GM21390 (cell line): ENCODE results near the gene TAX1BP1.
"Not testable (repeated sequence)": the region's sequence is repeated elsewhere in the genome, so short reads cannot be mapped to it uniquely, and the experiment has no call there.

ENCODE experiments used
- ATAC-seq: cut with Tn5 transposase; IDR thresholded peaks from one replicate; pipeline ENCODE4 v1.9.1; 2021; ENCODE audit not compliant: unreplicated experiment

The TAX1BP1 gene

DNA sequence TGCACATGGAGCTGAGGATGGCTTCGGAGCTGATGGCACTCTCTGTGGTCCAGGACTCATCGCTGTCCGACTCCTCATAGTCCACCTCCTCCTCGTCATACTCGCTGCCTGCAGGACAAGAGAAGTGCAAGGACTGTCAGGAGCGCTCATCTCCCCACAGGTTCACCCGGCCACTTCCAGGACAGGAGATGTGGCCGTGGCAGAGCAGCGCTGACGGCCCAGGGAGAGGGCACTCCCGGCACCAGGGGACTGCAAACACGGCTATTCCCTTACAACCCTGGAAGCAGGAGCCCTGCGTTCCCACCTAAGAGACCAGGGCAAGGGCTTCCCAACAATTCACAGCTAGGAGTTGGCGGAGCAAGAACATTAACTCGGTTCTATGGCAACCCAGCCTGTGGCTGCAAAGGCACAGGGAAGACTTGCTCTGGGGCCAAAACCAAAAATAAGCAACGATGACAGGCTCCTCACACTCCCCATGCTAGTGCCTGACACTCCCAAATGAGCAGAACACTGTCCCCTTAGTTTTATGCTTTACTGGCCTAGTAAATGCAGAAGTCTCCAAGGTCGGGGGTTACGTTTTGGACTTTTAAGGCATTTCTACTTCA lies 100.9 kb downstream of the TAX1BP1 start:
- ATAC-seq: no peak

DNA sequence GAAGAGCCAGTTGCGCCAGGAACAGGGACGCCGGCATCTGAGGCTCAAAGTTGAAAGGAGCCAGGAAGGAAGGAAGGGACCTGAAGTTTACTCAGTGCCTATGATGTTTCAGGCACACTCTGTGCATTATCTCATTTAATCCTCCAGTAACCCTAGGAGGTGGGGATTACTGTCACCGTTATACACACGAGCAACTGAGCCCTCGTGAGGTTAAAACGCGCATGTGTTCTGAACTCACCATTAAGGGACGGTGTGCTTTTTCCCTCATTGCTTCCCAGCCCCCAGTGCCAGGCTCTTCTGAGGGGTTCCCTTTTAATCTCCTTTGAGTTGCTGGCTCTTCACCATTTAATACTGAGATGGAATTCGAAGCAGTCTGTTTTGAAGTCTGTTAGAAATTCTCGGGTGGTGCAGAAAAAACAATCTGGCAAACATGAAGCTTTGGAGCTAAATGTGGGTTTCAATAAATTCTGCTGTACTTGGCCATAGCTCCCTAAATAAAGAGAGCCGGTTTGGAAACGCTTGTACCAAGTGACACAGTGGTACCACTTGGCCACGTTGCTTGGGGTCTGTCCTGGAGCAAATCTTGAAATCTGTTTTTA lies 102.2 kb downstream of the TAX1BP1 start:
- ATAC-seq: no peak

DNA sequence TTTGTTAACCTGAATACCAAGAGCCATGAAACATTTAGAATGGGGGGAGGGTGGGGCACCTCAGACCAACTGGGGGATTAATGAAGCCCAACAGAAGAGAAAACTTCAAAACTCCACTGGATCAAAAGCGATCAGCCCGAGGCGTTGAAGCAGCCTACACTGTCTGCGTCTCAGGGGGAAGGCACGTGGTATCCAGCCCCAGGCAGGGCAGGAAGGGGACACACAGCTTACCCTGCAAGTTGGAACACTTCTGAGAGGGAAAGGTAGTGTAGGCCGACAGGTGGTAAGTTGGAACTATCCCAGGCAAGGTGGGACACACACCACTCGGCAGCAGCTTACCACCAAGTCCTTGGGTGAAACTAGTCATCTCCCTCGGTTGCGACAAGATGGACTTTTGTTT lies 102.9 kb downstream of the TAX1BP1 start:
- no peak for ATAC-seq

DNA sequence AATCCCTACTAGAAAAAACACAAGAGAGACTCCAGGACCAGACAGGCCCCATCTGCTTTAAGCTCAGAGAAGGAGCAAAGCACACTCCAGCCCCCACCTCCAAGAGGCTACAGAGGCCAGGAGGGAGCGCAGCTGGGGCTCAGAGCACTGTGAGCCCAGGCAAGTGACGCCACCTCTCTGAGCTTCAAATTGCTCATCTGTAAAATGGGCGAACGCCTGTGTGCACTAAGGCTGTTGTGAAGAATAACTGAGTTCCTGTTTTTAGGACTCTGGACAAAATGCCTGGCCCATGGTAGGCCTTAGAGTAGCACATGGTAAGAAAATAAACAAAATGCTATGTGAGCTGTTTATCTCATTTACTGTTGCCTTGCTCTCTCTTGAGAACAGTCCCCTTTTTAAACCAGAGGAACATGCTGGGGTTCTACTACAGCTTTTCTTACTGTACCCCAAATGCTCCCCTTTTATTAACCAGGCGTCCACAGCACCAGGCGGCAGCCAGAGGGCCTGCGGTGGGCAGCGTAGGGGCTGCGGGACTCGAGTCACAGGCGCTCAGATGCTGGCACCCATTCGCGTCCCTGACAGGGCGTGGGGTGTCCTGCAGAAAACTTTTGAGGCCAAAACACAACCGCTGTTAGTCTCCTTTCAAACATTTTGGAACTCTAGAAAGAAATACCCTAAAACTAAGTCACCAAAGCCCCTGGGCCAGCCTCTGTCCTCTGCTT lies 103.8 kb downstream of the TAX1BP1 start:
- no peak for ATAC-seq

DNA sequence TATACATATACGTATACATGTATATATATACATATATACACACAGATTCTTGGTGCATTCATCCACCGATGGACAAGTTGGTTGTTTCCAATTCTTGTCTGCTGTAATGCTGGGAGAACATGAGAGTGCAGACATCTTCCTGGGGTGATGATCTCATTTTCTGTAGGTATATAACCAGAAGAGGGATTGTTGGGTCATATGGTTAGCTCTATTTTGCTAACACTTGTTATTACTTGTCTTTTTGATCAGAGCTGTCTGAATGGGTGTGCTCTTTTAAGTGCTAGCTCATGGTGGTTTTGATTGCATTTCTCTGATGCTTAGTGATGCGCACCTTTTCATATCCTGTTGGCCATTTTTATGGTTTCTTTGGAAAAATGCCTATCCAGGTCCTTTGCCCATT lies 106.4 kb downstream of the TAX1BP1 start:
- ATAC-seq: no peak

DNA sequence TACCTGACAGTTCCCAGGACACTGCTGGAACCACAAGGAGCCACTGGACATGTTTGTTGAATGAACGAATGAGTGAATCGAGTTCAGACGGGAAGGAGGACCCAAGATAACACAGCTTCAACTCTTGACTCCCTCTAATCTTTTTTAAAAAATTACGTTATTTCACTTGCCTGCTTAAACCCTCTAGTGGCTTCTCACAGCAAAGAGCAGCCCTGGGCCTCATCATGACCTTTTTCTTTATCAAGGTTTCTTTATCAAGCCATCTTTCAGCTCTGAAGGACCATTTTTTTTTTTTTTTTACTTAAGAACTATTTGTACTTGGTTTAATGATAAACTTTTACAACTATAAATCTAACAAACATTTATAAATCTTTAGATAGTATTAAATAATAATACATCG lies 110.6 kb downstream of the TAX1BP1 start:
- no peak for ATAC-seq

DNA sequence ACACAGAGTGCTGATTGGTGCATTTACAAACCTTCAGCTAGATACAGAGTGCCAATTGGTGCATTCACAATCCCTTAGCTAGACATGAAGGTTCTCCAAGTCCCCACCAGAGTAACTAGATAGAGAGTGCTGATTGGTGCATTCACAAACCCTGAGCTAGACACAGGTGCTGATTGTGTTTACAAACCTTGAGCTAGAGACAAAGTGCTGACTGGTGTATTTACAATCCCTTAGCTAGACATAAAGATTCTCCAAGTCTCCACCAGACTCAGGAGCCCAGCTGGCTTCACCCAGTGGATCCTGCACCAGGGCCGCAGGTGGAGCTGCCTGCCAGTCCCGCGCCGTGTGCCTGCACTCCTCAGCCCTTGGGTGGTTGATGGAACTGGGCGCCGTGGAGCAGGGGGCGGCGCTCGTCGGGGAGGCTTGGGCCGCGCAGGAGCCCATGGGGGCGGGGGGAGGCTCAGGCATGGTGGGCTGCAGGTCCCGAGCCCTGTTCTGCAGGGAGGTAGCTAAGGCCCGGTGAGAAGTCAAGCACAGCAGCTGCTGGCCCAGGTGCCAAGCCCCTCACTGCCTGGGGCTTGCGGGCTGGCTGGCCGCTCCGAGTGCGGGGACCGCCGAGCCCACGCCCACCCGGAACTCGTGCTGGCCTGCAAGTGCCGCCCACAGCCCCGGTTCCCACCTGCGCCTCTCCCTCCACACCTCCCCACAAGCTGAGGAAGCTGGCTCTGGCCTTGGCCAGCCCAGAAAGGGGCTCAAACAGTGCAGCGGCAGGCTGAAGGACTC lies 116.9 kb downstream of the TAX1BP1 start:
- ATAC-seq: not testable (repeated sequence)

DNA sequence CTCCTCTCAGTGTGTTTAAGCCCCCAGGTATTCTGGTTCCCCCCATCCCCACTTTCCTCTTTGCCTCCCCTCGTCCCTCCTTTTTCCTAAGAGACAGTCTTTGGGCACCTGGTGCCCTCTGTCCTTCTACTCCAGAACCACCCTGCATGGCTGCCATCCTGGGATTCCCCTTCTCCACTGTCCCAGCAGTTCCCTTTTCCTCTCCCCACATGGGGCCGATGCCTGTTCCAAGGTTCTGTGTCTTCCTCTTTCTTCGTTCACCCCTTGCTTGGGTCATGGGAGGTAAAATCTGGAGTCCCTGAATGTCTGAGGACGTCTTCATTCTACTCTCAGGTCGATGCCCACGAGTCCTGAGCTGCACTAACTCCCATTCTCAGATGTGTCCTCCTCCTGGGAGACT lies 120.8 kb downstream of the TAX1BP1 start:
- ATAC-seq: no peak

DNA sequence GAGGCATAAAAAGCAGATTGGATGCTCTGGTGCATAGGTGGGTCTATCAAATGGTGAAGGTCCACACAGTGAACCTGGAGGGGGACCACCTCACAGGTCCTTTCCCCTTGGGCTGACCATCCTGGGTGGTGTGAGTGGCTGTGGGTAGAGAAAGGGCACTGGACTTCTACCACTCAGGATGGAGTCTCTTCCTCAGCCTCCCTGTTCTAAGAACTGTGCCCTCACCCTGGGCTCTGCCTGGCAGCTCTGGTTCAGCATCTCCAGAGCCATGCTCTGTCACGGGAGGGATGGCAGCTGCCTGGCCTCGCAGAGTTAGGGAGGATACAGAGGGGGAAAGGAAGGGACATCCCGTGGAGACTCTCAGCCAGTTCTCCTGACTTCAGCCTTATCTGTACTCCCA lies 121.8 kb downstream of the TAX1BP1 start:
- no peak for ATAC-seq

DNA sequence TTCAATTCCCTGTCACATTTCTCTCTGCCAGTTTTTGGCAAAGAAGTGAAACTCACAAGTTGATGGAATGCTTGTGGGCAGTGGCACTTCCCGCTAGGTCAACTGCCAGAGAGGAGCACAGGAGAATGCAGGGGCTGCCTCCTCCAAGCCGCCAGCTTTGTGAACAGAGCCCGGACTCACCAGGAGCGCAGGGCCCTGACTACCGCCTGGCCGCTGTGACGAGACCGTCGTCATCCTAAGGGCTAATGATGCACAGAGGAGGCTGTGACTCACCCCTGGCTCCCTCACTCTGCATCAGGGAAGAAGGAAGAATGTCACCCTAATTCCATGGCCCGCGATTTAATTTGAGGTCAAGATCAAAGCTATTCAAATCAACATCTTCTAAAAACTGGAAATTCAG lies 123.9 kb downstream of the TAX1BP1 start:
- ATAC-seq: no peak

DNA sequence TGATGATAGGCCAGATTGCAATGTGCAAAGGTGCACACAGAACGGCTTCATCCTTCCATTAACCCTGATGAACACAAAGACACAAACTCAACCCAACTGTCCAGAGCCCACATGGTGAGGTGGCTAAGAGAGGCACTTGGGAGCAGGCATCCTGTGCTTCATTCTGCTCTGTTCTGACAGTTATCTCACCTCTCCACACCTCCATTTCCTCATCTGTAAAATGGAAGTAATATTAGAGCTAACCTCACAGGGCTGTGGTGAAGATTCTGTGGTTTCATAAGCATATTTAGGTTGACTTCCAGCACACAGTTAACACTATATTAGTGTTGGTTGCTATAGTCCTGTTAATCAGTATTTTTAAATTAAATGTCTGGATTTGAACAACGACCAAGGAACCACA lies 126.3 kb downstream of the TAX1BP1 start:
- ATAC-seq: no peak

DNA sequence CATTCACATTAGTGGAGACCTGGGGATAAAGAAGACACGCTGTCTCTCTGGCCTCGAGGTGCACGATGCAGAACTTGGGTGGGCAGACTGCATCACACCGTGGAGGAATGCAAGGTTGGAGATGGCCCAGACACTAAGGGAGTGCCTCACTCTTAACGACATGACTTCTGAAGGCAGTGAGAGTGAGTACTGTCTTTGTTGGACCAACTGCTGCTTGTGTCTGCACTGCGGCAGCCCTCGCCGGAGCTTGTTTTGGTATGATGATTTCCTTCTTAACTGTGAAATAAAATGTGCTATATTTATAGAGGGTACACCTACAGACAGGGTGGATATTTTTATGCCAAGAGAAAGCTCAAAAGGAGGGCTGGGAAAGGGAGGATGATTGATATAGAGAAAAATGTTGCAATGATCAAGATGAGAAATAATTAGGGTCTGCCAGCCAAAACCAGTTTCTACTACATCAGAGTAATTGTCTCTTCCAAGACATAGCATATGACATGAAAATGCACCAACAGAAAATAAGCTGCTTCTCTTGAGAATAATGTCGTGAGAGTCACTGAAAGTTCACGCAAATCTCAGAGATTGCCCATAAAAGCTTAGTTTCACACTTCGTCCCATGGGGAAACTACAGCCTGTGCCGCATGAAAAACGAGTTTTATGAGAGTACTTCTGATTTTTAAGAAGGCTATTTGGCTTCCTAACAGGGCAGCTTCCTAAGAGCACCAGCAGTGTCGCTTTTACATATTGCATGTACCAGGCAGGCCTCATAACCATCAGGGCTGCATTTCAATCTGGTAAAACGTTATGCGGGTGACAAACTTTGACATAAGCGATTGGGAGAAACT lies 127.1 kb downstream of the TAX1BP1 start:
- ATAC-seq: no peak

DNA sequence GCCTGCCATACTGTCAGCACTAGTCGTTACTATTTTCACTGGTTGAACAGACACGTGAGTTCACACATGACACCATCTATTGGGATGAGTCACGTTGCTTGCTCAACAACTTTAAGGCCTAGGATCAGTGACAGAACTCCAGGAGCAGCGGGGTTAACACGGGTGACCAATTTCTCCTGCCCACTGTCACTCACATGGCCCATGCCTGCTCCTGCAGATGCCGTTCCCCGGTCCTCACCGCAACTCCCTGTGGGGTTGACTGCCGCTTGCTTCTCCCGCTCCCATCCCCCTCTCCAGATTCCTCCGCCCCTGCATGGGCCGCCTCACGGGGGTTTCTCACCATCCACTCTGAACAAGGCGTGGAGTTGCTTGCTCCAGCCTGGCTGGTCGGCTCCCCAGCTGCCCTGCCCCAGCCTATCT lies 128.2 kb downstream of the TAX1BP1 start:
- ATAC-seq: no peak

DNA sequence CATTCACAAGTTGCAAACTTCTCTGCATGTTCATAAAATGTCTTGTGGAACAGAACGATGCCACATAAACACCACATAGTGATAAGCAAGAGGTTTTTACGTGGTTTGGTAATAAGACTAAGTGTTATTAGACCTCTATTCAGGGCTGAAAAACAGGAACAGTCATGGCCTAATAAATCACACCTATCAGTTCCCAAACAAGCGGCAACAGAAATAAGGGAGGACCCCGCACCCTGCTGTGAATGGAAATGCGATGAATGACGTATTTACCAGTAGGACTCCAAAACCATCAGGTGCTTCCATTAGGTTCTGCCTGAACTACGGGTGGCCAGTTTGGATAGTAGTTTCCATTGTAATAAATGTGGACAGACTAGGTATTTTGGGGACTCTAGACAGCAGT lies 129.1 kb downstream of the TAX1BP1 start:
- ATAC-seq: no peak

DNA sequence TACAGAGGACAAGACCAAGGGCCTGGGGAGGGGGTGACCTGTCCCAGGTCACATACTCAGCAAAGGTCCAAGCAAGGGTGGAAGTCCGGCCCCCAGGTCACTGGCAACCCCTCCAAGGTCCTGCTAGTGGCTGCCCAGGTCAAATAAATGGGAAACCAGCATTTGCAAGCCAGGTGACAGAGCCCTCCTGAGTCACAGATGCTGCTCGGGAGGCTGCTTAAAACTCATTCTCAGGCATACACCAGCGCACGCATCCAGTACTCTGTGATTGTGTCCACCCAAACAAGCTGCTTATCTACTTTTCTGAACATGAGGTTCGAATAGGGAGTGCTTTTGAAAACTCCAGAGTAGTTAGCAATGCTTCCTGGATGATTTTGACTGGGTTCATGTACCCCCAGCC lies 130.6 kb downstream of the TAX1BP1 start:
- ATAC-seq: no peak

DNA sequence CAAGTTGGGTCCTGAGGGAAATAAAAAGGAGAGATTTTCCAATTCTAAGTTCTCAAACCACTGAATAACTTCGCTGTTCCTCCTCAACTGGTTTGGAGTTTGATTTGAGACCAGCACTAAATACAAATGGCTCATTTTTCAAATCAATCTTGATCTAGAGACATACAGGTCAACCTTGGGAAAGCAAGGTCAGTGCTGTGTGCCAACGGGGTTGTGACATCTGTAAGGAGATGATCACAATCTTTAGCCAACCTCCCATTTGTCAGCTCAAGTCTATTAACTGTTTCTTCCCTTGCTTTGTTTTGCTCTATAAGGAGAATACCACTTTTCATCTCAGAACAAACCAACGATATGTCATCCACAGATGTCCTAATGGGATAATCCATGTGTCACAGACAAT lies 131.1 kb downstream of the TAX1BP1 start:
- no peak for ATAC-seq

DNA sequence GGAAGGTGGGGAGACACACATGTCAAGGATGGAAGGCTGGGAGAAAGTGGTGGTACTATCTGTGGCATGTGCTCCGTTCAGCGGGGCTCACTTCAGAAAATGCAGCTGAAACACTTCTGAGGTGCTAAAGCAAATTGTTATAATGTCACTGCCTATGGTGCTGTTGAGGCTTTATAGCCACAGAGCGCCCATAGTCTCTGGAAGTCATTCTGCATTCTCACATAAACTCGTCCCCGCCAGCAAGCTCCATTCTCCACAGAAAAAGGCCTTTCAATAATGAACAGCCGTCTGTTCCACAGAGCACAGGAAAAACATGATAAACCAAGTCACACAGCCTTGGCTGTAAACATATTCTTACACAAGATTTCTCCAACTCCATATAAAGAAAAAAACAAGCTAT lies 131.9 kb downstream of the TAX1BP1 start:
- ATAC-seq: no peak

DNA sequence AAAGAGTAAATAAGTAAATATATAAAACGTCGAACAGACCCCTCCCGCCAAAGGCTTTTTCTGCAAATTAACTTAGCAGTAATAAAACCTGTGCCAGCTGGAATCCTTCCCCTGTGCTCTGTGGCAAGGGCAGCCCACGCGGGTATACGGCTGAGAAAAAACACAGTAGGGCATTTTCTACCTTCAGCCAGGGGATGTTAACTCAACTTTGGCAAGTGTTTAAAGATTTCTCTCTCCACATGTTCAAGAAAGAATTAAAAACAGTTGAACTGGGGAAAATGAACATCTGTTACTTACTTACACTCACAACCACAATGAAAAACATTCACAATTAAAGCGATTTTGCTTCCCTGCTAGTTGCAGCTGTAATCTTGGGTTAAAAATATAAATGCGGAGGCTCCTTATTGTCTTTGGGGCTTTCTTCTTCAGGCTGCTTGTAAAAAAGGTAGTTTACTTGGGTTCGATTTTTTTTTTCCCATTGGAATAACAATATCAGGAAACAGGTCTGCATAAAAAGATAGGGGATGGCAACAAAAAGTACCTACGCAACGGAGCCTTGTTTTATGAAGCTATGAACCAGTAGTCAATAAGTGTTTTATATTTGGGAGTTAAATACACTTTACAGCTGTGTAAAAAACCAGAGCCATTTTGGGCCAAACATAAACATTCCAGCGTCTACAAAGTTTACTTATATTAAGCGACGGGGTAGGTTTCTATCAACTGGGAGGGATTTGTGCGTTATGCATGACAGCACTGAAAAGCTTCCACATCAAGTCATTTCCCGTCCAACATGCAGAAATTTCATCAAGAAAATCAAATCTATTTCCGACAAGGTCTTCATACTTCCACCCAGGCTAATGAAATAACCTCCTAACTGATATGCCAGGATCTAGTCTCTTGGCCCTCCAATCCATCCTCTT lies 132.7 kb downstream of the TAX1BP1 start:
- no peak for ATAC-seq

DNA sequence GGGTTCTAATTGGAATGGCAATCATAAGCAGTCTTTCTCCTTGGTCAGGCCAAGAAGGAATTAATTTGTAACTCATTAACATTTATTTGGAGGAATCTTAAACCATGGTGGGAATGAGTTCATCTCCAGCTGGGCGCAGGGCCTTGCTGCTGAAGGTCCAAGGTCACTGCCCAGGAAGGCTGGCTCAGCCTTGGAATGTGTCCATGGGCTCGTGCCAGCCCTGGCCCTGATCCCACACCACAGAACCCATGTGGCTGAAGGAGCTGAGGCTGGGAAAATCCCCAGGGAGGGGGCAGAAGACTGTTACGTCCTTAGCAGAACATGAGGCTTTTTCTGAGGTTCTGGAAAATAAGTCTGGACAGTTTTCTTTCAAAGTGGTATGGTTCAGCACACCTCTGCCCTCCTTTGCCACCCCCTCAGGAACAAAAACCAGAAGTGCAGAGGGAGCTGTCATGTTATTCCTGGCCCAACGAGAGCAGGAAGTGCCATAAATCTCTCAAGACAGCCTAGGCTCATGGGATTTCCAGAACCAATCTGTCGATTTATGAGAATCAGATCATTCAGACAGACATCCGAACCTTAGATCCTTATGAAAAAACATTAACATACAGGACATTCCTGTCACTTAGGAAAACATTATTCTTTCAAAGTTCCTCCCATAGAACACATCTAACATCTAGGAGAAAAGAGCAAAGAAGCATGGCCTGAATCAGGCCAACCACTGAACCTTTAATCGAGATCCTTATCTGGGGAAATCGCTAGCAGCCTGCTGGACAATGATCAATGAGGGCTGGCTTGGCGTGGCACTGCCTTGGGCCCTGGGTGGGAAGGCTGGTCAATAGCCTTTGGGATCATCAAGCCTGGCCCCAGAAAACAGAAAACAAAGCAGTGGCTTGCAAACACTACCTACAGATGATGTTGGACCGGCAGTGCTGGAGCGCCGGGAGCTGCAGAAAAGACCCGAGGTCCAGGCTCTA lies 134.3 kb downstream of the TAX1BP1 start:
- ATAC-seq: no peak
